ENCODE results near the gene MMP28.
"Not testable (repeated sequence)": the region's sequence is repeated elsewhere in the genome, so short reads cannot be mapped to it uniquely, and the experiment has no call there.

The MMP28 gene

DNA sequence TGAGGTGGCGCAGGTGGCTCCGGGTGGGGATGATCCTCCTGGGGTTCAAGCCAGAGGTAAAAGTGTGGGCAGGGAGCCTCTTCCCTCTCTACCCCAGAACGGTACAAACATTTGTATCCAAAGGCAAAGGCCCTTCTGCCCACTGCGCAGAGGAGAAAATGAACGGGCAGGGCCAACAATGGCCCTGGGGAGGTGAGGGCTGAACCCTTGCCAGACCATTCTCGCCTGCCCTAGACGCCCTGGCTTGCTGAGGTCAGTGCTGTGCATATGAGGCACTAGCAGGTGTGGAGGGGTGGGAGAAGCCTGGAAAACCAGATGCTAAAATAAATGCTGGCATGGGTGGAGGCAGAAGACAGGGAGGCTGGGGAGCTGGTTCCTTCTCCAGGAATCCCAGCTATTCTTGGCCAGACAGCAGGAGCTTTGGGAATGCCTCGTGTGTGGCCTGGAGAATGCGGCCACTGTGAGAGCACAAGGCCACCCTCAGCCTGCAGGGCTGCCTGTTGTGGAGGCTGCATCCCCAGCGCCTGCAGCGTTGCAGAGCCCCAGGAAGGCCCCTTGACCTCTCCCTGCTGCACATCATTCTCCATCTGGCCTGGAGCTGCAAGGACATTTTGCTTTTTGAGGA lies 30.2 kb downstream of the MMP28 start:
- no peak for DNase-seq

- DNase-seq = peak; percentile 76
These were observed 31.1 kb downstream of the MMP28 start for GRCh38 chr17:35764123-35764991.

- no peak for DNase-seq
These were observed 31.7 kb downstream of the MMP28 start for GRCh38 chr17:35763767-35764122.

DNA sequence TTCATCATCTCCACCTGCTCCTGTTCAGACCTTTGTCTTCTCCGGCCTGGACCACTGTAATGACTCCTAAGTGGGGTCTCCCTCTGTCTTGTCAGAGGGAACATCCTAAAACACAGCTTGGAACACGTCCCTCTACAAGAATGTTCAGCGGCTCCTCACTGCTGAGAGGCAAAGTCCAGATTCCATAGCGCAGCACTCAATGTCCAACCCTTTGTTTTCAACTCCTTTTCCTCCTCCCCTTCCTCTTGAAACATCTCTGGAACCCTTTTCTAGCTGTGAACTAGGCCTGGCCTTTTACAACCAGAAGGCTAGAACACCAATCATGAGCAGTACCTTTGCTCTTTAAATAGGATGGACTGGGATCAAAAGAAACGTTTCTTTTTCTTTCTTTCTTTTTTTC lies 33.8 kb downstream of the MMP28 start:
- DNase-seq = no peak

- DNase-seq = no peak
These were observed 34.9 kb downstream of the MMP28 start, which contains the start of gene C17orf50 for GRCh38 chr17:35760587-35760986. TSS of gene C17orf50 (plus strand) at chr17:35760887. CDS start at chr17:35760942, 55 bp downstream.

DNA sequence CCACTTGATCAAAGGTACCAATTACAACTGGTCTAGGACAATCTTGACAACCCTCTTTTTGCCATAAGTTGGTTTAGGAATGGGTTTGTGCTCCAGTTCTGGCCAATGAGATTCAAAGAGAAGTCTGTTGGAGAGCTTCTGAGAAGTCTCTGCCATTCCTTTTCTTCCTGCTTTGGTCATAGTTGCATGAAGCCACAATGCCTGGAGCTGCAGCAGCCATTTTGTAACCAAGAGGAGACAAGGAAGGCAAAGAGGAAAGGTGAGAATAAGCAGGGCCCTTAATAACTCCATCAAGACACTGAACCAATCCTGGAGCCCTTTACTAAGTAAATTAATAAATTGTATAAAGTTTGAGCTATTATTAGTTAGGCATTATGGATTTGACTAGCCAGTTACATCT lies 38.2 kb downstream of the MMP28 start:
- no peak for DNase-seq

DNA sequence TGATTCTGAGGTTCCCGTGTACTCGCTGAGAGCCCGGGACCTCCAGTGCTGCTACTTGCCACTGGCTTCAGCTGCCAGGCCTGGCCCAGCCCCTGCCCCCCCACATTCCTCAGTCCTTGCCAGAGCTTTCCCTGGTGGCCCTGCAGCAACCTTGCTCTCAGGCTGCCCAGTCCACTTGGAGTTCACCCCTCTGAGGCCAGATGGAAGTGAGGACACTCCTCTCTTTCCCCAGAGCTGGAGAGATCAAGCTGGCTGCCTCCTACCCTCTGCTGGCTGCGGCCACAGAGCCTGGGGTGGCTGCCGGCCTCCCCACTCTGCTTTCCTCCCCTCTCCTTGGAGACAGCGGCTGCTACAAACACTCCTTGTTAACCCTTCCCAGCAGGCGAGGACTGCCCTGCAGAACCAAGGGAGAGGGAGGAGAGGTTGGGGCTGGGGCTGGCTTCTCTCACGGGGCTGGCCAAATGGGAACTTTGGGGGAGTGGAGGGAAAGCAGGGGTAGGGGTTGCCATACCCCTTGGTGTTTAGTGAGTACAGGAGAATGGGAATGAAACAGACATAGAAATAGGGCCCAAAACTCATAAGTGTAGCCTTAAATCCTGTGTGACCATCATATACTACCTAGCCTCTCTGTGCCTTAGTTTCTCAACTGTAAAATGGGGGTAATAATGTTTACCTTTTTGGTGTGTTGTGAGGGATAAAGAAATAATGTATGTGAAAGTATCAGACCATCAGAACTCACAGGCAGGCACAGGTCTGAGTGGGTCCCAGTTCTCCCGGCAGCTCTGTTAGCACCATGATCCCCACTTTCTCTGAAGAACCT lies 42.3 kb downstream of the MMP28 start, which contains the start of gene GAS2L2:
TSS of gene GAS2L2 (minus strand) at position 295 of the 820 bp plus-strand sequence. CDS start 389 bp downstream, outside the sequence.
- no peak for DNase-seq

DNA sequence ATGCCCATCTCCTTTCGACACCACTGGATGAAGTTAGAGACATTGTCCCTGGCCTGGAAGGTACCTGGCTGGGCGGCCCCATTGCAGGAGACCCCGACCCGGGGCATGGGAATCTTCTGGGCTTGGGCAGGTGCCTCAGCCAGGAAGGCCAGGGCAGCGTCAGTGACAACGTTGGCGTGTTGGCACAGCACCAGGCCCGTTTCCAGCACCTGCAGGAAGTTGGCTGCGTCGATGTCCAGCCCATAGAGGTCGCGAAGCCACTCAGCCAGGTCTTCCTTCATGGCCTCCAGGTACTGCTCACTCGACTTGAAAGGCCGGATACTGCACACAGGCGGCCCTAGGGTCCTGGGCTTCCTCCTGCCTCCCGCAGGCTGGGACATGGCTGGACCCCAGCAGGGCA lies 43.0 kb downstream of the MMP28 start:
- DNase-seq = no peak

DNA sequence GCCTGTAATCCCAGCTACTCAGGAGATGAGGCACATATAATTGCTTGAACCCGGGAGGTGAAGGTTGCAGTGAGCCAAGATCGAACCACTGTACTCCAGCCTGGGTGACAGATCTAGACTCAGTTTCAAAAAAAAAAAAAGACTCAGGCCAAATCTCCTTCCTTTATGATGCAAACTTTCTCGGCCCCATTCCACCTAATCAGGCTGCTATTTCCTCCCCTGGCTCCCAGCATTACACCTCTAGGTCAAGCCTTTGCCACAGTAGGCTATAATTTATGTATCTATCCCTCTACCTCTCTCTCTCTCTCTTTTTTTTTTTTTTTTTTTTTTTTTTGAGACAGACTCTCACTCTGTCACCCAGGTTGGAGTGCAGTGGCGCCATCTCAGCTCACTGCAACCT lies 43.9 kb downstream of the MMP28 start:
- DNase-seq = not testable (repeated sequence)

DNA sequence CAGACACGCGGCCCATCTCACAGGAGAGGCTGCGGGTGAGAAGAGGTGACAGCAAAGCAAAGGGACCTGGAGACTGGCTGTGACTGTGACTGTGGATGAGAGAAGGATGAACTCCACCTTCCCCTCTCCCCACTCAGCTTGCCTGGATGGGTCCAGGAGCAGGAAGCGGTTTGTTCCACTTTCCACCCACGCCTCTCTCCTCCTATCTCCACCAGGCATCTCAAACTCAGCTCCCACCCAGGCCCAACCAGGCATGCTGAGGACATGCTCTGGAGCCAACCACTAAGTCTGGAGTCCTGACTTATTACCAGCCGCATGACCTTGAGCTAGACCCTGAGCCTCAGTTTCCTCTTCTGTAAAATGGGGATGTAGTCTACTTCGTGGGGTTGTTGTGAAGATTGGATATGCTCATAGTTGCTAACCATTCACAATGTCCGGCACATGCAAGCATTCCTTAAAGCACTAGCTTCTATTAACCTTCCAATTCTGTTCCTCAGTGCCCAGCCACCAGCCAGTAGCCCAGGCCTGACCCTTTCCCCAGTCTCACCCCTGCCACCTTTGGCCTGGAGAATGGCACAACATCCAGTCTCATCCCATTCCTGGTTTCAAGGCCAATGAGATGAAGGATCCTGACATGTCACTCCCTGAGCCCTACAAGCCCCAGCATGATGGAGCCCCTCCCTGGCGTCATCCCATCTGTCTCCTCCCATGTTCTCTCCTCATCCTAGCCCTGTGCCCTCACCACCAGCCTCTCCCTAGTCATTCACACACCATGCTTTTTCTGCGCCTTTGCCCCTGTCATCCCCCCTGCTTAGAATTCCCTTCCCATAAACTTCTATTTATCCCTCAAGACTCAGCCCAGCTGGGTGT lies 44.7 kb downstream of the MMP28 start:
- DNase-seq = no peak

DNA sequence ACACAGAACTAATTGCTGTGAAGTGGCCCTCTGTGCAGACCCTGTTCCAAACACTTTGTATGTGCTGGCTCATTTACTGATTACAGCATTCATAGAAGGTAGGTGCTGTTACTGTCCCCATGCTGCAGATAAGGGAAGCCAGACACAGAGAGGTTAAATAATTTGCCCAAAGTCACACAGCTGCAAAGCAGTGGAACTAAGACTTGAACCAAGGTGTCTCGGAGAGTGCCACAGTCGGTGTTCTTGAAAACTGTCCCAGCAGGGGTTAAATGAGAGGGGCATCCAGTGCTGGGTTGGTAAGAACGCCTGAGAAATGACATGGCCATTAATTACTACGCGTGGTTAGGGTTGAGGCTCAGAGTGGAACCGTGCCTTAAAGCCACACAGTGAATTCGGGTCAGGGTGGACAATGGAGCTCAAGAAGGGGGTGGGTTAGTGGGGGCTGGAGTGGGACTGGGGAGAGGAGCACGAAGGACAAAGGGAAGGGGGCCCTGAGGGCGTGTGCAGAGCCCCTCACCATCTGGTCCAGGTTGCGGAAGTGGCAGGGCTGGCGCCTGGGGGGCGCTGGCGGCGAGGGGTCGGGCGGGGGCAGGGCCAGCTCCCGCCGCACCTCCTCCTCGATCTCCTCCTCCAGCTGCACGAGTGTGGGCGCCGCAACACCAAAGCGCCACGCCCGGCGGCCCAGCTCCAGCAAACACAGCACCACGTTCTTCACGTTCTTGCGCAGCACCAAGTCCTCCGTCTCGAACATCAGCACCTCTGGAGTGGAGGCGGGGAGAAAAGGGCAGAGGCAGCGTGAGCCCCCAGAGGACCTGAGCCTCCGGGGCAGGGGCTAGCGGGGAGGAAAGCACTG lies 45.7 kb downstream of the MMP28 start:
- DNase-seq = peak; percentile 38

DNA sequence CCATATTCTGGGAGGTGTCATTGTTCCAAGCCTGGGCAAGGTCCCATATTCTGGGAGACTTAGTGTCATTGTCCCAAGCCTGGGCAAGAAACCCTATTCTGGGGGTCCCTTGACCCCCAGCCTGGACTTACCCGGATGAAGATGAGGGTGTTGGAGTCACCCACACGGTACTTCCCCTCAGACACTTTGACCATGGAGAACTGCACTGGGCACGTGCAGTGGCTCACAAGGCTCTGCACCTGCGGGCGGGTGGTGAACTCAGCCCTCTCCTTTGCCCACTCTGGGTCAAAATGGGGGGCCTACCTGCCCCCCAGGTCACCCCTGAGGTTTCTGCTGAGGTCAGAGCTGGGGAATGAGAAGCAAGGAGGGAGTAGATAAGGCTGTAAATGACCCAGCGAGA lies 46.5 kb downstream of the MMP28 start:
- no peak for DNase-seq

DNA sequence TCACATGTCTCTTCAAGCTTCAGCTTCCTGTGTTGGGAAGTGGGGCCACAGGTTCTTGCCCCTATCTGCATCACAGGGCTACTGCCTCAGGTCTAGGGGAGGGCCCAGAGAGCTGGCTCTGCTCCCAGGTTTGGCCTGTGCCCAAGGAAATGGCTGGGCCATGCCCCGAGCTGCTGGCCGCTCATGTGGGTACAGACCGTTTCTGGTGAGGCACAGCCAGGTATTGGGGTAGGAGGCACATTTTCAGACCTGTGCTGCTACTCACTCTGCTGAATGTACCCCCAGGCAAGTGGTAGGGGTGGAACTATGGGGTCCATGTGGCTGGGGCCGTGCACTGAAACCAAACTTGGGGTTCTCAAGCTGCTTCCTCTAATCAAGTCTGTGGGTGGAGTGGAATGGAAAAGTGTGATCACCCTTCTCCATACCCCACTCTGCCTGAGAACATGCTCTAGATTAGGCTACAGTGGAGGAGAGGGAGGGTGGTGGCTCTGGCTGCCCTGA lies 47.0 kb downstream of the MMP28 start:
- DNase-seq = no peak

DNA sequence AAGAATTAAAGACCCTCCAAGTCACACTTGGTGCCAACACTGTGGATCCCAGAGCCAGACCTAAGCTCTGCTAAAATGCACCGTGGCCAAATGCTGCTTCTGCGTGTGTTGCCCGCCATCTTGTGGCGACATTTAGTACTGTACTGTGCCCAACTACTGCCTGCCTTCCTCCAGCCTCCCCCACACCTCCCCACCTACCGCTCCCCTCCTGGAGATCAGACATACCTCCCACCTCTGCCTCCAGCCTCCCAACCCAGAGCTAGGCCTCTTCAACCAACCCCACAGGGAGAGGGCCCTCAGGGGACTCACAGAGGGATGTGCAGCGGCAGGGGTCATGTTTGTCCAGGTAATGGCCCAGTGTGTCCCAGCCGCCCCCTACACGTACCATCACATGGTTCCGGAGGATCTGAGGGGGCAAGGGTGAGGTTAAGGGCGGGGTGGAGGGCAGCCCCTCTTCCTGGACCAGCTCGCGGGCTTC lies 47.9 kb downstream of the MMP28 start:
- peak; percentile 65 for DNase-seq

DNA sequence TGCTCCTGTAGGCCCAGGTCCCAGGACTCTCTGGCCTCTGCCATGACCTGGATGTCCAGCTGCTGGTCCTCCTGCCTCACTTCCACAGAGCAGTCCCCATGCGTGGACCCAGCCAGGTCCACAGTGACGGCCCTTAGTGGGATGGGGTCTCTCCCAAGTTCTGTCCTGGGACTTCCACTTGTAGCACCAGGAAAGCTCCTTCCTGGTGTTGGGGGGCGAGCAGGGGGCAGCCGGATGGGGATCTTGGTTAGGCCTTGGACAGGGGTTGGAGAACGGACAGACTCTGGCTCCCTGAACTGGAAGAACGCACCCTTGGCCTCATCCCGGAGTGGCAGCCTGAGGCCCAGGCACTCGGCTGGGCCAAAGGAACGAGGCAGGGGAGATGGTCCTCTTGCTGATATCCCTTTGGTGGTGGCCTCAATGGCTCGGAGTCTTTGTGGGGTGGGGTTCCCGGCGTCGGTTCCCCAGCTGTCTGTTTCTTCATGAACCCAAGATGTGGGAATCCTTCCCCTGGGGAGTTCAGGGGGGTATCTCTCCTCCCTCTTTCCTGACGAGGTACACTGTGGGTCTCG lies 49.6 kb downstream of the MMP28 start:
- no peak for DNase-seq

GRCh38 chr17:35745246-35745645 lies 50.2 kb downstream of the MMP28 start:
- DNase-seq = no peak

DNA sequence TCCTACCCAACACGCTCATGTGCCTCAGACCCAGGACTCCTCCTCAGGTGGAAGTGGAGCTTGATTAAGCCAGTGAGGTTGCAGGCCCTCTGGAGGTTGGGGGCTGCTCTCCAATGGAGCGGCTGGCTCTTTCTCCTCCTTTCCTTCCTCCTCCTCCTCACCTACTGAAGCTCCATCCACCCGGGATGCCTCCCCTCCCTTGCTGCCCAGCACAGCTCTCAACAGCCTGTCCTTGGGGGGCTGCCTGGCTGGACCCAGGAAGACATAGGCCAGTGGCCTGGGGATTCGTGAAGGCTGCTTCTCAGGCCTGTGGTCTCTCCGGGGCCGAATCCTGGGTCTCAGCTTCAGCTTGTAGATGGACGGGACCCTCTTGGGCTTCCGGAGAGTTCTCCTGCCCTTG lies 50.6 kb downstream of the MMP28 start:
- no peak for DNase-seq

GRCh38 chr17:35743626-35744328 lies 51.7 kb downstream of the MMP28 start:
- peak; percentile 30 for DNase-seq

- no peak for DNase-seq
These were observed 52.5 kb downstream of the MMP28 start for GRCh38 chr17:35742896-35743477.

- DNase-seq = no peak
These were observed 52.9 kb downstream of the MMP28 start for GRCh38 chr17:35742496-35742895.

All from fibroblast of skin of right biceps (primary cell).